Measurements from ENCODE around the gene MBD6.

DNA sequence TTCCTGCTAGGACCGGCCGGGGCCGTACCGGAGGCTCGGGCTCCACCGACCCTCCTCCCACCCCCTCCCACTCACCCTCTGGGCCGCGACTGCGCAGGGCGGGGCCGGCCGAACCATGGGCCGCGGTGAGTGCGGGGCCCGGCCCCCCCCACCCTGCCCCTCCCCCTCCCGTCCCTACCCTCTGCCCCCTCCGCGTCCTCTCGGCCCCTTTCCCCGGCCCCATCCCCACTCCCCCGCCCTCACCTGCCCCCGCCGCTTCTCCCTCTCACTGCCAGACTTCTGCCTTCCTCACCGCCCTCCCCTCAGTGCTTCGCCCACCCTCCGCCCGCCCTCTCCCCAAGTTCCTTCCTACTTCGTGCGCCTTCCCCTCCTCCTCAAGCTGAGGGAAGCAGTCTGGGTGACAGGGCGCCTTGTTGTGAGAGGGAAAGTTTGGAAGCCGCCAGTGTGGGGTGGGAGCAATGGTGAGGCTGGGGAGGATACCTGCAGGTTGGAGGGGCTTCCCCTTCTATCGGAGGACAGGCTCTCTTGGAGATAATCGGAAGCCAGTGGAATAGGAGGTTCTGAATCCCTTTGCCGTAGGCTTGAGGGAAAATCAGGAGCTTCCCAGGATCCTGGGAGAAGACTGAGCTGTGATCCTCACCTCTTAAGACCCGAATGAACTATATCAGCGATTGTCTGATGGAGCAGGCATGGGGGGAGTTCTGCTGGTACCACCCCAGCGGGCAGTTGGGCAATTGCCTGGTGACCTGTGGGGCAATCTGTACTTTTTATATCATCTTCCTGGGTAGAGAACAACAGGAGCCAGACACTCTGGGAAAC is 472 bp downstream of the MBD6 start:
- TF ChIP-seq, protein P1, sequence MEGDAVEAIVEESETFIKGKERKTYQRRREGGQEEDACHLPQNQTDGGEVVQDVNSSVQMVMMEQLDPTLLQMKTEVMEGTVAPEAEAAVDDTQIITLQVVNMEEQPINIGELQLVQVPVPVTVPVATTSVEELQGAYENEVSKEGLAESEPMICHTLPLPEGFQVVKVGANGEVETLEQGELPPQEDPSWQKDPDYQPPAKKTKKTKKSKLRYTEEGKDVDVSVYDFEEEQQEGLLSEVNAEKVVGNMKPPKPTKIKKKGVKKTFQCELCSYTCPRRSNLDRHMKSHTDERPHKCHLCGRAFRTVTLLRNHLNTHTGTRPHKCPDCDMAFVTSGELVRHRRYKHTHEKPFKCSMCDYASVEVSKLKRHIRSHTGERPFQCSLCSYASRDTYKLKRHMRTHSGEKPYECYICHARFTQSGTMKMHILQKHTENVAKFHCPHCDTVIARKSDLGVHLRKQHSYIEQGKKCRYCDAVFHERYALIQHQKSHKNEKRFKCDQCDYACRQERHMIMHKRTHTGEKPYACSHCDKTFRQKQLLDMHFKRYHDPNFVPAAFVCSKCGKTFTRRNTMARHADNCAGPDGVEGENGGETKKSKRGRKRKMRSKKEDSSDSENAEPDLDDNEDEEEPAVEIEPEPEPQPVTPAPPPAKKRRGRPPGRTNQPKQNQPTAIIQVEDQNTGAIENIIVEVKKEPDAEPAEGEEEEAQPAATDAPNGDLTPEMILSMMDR (IDR thresholded peaks at IDR 0.05) = no peak
- peak in 1 of 2 donors; percentile 26 for TF ChIP-seq POLR2A (IDR thresholded peaks at IDR 0.05)

All from heart left ventricle (tissue), 13 donors.